Lower leg skin (tissue), 3 donors: ENCODE data around the gene TNRC6A.

Experiments
- CTCF ChIP-seq, 3 donors: fragments of 450-650 bp; IDR thresholded peaks; one replicate each; pipeline ENCODE4 v1.5.1; 2016; ENCODE audit warnings: antibody characterized with exemption in 3 of 3, mild to moderate bottlenecking in 3 of 3, moderate library complexity in 2 of 3
- POLR2A ChIP-seq, 2 donors: fragments of 450-650 bp; IDR thresholded peaks; one replicate each; pipeline ENCODE4 v1.6.1; 2016 to 2017; ENCODE audit warnings: antibody characterized with exemption in 2 of 2, mild to moderate bottlenecking in 1 of 2, moderate library complexity in 1 of 2

GRCh38 chr16:24745391-24745790 is 15.9 kb downstream of the TNRC6A start:
- TF ChIP-seq CTCF (IDR thresholded peaks at IDR 0.05) (no peak), POLR2A (IDR thresholded peaks at IDR 0.05) (no peak)
